ENCODE results near the gene KDM6B. TPM values are rescaled to one million over a fixed set of nuclear protein-coding genes. Genes with fewer than 3 reads are reported as not detected.

The KDM6B gene
- total and polyA plus RNA-seq, 9 of the 15 experiments (the other 6 are each of a cell fraction or from before 2014, with no cell fraction given): 0.01 to 22.9 (median 2.2) TPM

GRCh38 chr17:7836596-7837407 lies 2.8 kb downstream of the KDM6B start (continued):
- TF ChIP-seq MAX (CRISPR knock-in tag; IDR thresholded peaks at IDR 0.05) (peak; percentile 77), HES1 (IDR thresholded peaks at IDR 0.05; ENCODE audit: low read depth) (peak; percentile 84), ZNF436 (CRISPR knock-in tag; IDR thresholded peaks at IDR 0.05) (no peak), EGR1 (conservative IDR thresholded peaks at IDR 0.05) (peak; percentile 80), RBM15 (IDR thresholded peaks at IDR 0.05; ENCODE audit: insufficient read depth, low read length) (no peak), NEUROD1 (IDR thresholded peaks at IDR 0.05; ENCODE audit: borderline replicate concordance, low read depth, low read length, partially characterized antibody) (peak; percentile 100), RAD21 (CRISPR knock-in tag; conservative IDR thresholded peaks at IDR 0.05 in 1 of 2, IDR thresholded peaks at IDR 0.05 in 1 of 2) (no peak), HDGF (IDR thresholded peaks at IDR 0.05) (no peak), CBFA2T2 (conservative IDR thresholded peaks at IDR 0.05) (no peak), ZNF586 (CRISPR knock-in tag; conservative IDR thresholded peaks at IDR 0.05) (no peak), XRCC3 (IDR thresholded peaks at IDR 0.05) (no peak), SAP30 (IDR thresholded peaks at IDR 0.05; ENCODE audit: borderline replicate concordance, insufficient read depth, low read depth, low read length, poor library complexity, severe bottlenecking) (peak; percentile 23), ZNF584 (CRISPR knock-in tag; IDR thresholded peaks at IDR 0.05; ENCODE audit: low read depth) (no peak), YBX1 (IDR thresholded peaks at IDR 0.05) (no peak), MEIS2 (IDR thresholded peaks at IDR 0.05; ENCODE audit: partially characterized antibody) (no peak), MITF (IDR thresholded peaks at IDR 0.05) (peak; percentile 84), RFX5 (IDR thresholded peaks at IDR 0.05; ENCODE audit: low read depth, low read length) (peak; percentile 72; the same call in 1 of the 2 replicates), THRAP3 (IDR thresholded peaks at IDR 0.05; ENCODE audit: borderline replicate concordance) (0 out of 2 replicates have a peak, but pooled peaks have one; percentile 60), SMARCB1 (IDR thresholded peaks at IDR 0.05; ENCODE audit: insufficient read length, low read depth) (no peak), NFIC (IDR thresholded peaks at IDR 0.05) (peak; percentile 82), TEAD4 (IDR thresholded peaks at IDR 0.05; ENCODE audit: low read length) (no peak; the same call in none of the 2 replicates), TEAD4 (CRISPR knock-in tag; IDR thresholded peaks at IDR 0.05; ENCODE audit: borderline replicate concordance) (no peak), RBM34 (IDR thresholded peaks at IDR 0.05; ENCODE audit: borderline replicate concordance, insufficient read depth, low read length) (no peak), CBX5 (IDR thresholded peaks at IDR 0.05; ENCODE audit: borderline replicate concordance, low read depth) (no peak), DIDO1 (tag; IDR thresholded peaks at IDR 0.05; ENCODE audit: low read depth) (peak; percentile 67; the same call in 1 of the 2 replicates), PYGO2 (tag; IDR thresholded peaks at IDR 0.05) (no peak), ZNF133 (CRISPR knock-in tag; IDR thresholded peaks at IDR 0.05) (no peak)

All from K562 (cell line).